ENCODE data around the gene MARCHF11.

The MARCHF11 gene

DNA sequence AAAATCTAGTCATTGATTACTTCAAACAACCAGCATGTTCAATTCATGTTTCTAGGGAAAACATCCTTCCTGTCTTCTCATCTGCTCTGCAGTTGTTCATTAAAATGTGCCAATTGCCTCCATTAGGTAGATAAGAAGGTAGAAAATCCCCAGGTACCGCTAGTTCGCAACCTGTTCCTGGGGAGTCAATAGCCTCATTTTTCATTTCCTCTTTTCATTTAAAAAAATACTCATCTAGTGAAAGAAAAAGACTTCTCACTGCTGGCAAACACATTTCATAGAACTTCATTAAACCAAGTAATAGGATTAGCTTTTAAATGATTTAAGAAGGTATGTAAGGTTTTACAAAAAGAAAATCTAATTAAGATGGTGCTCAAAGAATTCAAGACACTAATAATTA is 113.3 kb downstream of the MARCHF11 start:
- no peak for DNase-seq (ENCODE audit: low read depth in 2 of 2)
- TF ChIP-seq, protein P1, sequence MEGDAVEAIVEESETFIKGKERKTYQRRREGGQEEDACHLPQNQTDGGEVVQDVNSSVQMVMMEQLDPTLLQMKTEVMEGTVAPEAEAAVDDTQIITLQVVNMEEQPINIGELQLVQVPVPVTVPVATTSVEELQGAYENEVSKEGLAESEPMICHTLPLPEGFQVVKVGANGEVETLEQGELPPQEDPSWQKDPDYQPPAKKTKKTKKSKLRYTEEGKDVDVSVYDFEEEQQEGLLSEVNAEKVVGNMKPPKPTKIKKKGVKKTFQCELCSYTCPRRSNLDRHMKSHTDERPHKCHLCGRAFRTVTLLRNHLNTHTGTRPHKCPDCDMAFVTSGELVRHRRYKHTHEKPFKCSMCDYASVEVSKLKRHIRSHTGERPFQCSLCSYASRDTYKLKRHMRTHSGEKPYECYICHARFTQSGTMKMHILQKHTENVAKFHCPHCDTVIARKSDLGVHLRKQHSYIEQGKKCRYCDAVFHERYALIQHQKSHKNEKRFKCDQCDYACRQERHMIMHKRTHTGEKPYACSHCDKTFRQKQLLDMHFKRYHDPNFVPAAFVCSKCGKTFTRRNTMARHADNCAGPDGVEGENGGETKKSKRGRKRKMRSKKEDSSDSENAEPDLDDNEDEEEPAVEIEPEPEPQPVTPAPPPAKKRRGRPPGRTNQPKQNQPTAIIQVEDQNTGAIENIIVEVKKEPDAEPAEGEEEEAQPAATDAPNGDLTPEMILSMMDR (IDR thresholded peaks at IDR 0.05; ENCODE audit: low read depth, low read length): no peak
- H3K4me3 ChIP-seq (replicated peaks in 1 of 2; ENCODE audit: low read depth in 2 of 2, low read length in 2 of 2): no peak overlapping the region

DNA sequence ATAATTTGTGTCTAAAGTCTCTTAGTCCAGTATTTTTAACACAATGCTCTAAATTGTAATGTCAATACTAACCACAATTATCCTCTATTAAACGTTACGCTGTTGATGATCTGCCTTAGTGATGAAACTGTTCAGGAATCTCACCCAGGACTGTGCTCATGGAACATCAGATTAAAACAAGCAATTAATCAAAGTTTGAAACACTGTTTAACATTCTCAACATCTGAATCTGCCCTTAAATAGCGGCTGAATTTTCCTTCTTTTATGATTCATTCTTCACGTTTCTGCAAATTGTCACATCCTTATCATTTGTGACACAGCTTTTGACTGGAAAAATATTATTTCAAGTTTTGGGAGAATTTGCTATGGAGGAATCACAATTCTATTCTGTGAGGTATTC is 113.8 kb downstream of the MARCHF11 start:
- TF ChIP-seq, protein P1 (IDR thresholded peaks at IDR 0.05; ENCODE audit: low read depth, low read length): no peak
- DNase-seq (ENCODE audit: low read depth in 2 of 2): no peak
- no peak overlapping the region for H3K4me3 ChIP-seq (replicated peaks in 1 of 2; ENCODE audit: low read depth in 2 of 2, low read length in 2 of 2)

DNA sequence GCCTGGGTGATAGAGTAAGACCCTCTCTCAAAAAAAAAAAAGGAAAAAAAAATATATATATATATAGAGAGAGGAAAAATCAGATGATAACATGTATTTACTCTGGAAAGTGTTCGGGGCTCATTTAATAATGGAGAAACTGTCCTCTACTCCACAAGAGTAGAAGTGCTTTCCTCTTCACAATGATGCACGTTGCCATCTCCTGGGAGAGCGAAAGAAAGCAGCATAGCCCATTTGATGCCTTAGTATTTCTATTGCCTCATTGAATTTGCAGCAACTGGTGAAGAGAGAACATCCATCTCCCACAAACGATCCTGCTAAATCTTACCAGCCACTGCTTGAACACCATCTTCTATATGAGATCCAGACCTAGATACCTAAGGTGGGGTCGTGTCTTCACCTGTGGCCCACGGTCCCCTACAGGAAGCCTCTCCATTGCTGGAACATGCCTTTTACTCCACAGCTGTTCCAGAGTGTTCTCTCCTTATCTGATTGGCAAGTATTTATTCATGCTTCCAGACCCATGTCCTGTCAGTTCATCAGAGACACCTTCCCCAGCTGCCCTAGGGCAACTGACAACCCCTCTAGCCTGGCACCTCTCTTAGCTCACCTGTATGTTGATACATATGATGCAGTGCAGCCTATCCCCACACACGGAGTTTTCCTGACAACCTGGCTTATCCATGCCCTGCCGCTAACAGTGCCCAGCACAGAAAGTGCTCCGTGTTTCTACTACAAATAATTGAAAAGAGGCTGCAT is 115.3 kb downstream of the MARCHF11 start:
- DNase-seq (ENCODE audit: low read depth in 2 of 2): no peak
- H3K4me3 ChIP-seq (replicated peaks in 1 of 2; ENCODE audit: low read depth in 2 of 2, low read length in 2 of 2): no peak overlapping the region
- TF ChIP-seq, protein P1 (IDR thresholded peaks at IDR 0.05; ENCODE audit: low read depth, low read length): no peak

DNA sequence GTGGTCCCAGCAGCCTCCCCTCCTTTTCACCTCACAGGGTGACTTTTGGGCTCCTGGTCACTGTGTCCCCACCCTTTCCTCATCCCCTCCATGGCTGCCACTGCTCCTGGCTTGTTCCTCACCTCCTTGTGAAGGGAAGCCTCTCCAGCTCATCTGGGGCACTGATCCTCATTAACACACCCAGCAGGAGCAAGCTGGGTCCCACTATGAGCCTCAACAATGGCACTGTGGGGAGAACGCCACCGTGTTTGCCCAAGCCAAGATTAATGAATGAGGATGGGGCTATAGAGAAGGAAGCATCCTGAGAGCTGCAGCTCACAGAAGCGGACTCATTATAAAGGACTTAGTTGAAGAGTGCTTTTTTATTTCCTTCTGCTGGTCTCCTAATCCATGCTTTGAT is 118.4 kb downstream of the MARCHF11 start:
- H3K4me3 ChIP-seq (replicated peaks in 1 of 2; ENCODE audit: low read depth in 2 of 2, low read length in 2 of 2): no peak overlapping the region
- TF ChIP-seq, protein P1 (IDR thresholded peaks at IDR 0.05; ENCODE audit: low read depth, low read length): no peak
- no peak for DNase-seq (ENCODE audit: low read depth in 2 of 2)

DNA sequence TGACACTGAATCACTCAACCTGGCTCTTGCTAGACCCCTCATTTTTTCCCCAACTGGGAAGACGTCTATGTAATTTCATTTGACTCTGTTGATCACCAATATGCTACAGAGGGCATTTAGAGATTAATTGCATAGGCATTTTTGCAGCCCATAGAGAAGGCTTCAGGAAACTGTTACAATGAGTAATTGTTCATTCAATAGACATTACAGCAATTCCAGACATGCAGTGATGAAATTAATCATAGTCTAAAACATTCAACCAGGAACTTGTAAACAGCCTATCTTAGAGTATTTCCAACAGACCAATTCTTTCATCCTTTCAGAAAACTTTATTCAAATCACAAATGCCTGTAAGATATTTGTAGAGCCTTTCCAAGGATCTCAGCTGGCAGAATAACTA is 122.3 kb downstream of the MARCHF11 start:
- peak in 1 of 2 donors; percentile 9 for DNase-seq (ENCODE audit: low read depth in 2 of 2)
- no peak overlapping the region for H3K4me3 ChIP-seq (replicated peaks in 1 of 2; ENCODE audit: low read depth in 2 of 2, low read length in 2 of 2)
- TF ChIP-seq, protein P1 (IDR thresholded peaks at IDR 0.05; ENCODE audit: low read depth, low read length): no peak

DNA sequence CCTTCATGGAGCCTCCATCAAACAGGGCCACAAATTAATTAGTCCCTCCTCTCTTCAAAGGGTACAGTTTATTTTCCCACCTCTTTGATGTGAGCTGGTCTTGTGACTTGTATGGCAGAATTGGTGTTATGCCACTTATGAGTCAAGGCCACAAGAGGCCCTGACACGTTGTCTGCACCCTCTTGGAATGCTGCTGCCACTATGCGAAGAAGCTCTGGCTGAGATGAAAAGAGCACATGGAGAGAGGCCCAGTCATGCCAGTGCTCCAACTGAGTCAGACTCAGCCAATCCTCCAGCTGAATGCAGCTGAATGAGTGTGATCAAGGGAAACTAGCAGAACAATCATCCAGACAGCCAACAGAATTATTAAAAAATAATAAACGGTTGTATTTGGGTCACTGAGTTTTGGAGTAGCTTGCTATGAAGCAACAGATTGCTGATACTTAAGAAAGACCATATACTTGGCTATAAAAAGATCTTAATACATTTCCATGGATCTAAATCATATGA is 128.3 kb downstream of the MARCHF11 start:
- TF ChIP-seq, protein P1 (IDR thresholded peaks at IDR 0.05; ENCODE audit: low read depth, low read length): no peak
- no peak overlapping the region for H3K4me3 ChIP-seq (replicated peaks in 1 of 2; ENCODE audit: low read depth in 2 of 2, low read length in 2 of 2)
- DNase-seq (ENCODE audit: low read depth in 2 of 2): no peak
